HG02763 (cell line): ENCODE data around the gene LMO7.
"Not testable (repeated sequence)": the region's sequence is repeated elsewhere in the genome, so short reads cannot be mapped to it uniquely, and the experiment has no call there.

ENCODE experiments used
- ATAC-seq: cut with Tn5 transposase; IDR thresholded peaks from one replicate; pipeline ENCODE4 v1.9.1; 2021; ENCODE audit warnings: mild to moderate bottlenecking, moderate library complexity; ENCODE audit not compliant: unreplicated experiment

Gene LMO7

GRCh38 chr13:75769141-75769905 is 133.2 kb downstream of the LMO7 start:
- no peak for ATAC-seq

GRCh38 chr13:75770164-75770563 is 134.0 kb downstream of the LMO7 start:
- no peak for ATAC-seq

GRCh38 chr13:75770592-75771011 is 134.5 kb downstream of the LMO7 start:
- no peak for ATAC-seq

- no peak for ATAC-seq
Observed at GRCh38 chr13:75771226-75771625, 135.1 kb downstream of the LMO7 start.

GRCh38 chr13:75771818-75772217 is 135.7 kb downstream of the LMO7 start:
- no peak for ATAC-seq

GRCh38 chr13:75774176-75774575 is 138.0 kb downstream of the LMO7 start:
- ATAC-seq = no peak

- no peak for ATAC-seq
Observed at GRCh38 chr13:75776550-75776949, 140.4 kb downstream of the LMO7 start.

- ATAC-seq = no peak
Observed at GRCh38 chr13:75779393-75779792, 143.3 kb downstream of the LMO7 start.

- ATAC-seq = not testable (repeated sequence)
Observed at GRCh38 chr13:75780103-75780502, 144.0 kb downstream of the LMO7 start.

- ATAC-seq = no peak
Observed at GRCh38 chr13:75782985-75783384, 146.9 kb downstream of the LMO7 start.

- ATAC-seq = no peak
Observed at GRCh38 chr13:75784003-75784402, 147.9 kb downstream of the LMO7 start.

- ATAC-seq = no peak
Observed at GRCh38 chr13:75785130-75785529, 149.0 kb downstream of the LMO7 start.

- ATAC-seq = no peak
Observed at GRCh38 chr13:75787249-75787928, 151.3 kb downstream of the LMO7 start.

GRCh38 chr13:75788481-75788981 is 152.4 kb downstream of the LMO7 start:
- ATAC-seq = no peak

- no peak for ATAC-seq
Observed at GRCh38 chr13:75789451-75790197, 153.5 kb downstream of the LMO7 start.

- ATAC-seq = no peak
Observed at GRCh38 chr13:75790198-75790970, 154.3 kb downstream of the LMO7 start.

GRCh38 chr13:75792526-75793187 is 156.5 kb downstream of the LMO7 start:
- ATAC-seq = no peak

GRCh38 chr13:75793188-75793567 is 157.0 kb downstream of the LMO7 start:
- not testable (repeated sequence) for ATAC-seq

GRCh38 chr13:75794663-75795062 is 158.5 kb downstream of the LMO7 start:
- no peak for ATAC-seq

GRCh38 chr13:75795274-75795673 is 159.1 kb downstream of the LMO7 start:
- ATAC-seq = no peak
